ENCODE results near the gene RFLNA.

The RFLNA gene

GRCh38 chr12:124304314-124304790 is 9.5 kb downstream of the RFLNA start:
- DNase-seq: no peak

GRCh38 chr12:124305136-124305535 is 10.2 kb downstream of the RFLNA start:
- no peak for DNase-seq

GRCh38 chr12:124305776-124306685 is 11.1 kb downstream of the RFLNA start:
- no peak for DNase-seq

GRCh38 chr12:124306686-124307555 is 12.0 kb downstream of the RFLNA start:
- DNase-seq: no peak

GRCh38 chr12:124307556-124307825 is 12.6 kb downstream of the RFLNA start:
- no peak for DNase-seq

GRCh38 chr12:124308741-124309140 is 13.8 kb downstream of the RFLNA start:
- no peak for DNase-seq

GRCh38 chr12:124309231-124309630 is 14.3 kb downstream of the RFLNA start:
- no peak for DNase-seq

- DNase-seq: no peak
Observed at GRCh38 chr12:124309744-124310143, 14.9 kb downstream of the RFLNA start.

GRCh38 chr12:124310178-124310577 is 15.3 kb downstream of the RFLNA start:
- DNase-seq: no peak

GRCh38 chr12:124310785-124311184 is 15.9 kb downstream of the RFLNA start:
- no peak for DNase-seq

GRCh38 chr12:124311292-124312109 is 16.6 kb downstream of the RFLNA start:
- DNase-seq: no peak

GRCh38 chr12:124312601-124313000 is 17.7 kb downstream of the RFLNA start:
- DNase-seq: no peak

- DNase-seq: no peak
Observed at GRCh38 chr12:124314207-124314606, 19.3 kb downstream of the RFLNA start.

GRCh38 chr12:124314766-124315165 is 19.9 kb downstream of the RFLNA start:
- DNase-seq: no peak

- no peak for DNase-seq
Observed at GRCh38 chr12:124315372-124316044, 20.6 kb downstream of the RFLNA start.

GRCh38 chr12:124316257-124316900 is 21.5 kb downstream of the RFLNA start:
- DNase-seq: no peak

- DNase-seq: no peak
Observed at GRCh38 chr12:124317400-124317799, 22.5 kb downstream of the RFLNA start.

- no peak for DNase-seq
Observed at GRCh38 chr12:124318278-124319020, 23.6 kb downstream of the RFLNA start.

GRCh38 chr12:124319368-124320050 is 24.6 kb downstream of the RFLNA start:
- no peak for DNase-seq

GRCh38 chr12:124321040-124321481 is 26.2 kb downstream of the RFLNA start:
- DNase-seq: no peak

All from NCI-H524 treated with DMSO at 0.1 percent for 48 hours (cell line).